Mesothelial cell of epicardium (in vitro differentiated cells): ENCODE data around the gene NSF. TPM values are rescaled to one million over a fixed set of nuclear protein-coding genes. Genes with fewer than 3 reads are reported as not detected.
"Not testable (repeated sequence)": the region's sequence is repeated elsewhere in the genome, so short reads cannot be mapped to it uniquely, and the experiment has no call there.

Experiments used
- DNase-seq, 2 experiments: peaks; one replicate each; pipeline ENCODE4 v3.0.0; 2021; ENCODE audit warnings: low spot score in 2 of 2; ENCODE audit not compliant: unreplicated experiment in 2 of 2
- H3K27ac Mint-ChIP-seq: 2 replicates; pipeline ENCODE4 v1.8.0; 2021; ENCODE audit warnings: mixed read lengths
- H3K27me3 Mint-ChIP-seq: 2 replicates; pipeline ENCODE4 v1.8.0; 2021; ENCODE audit warnings: low read depth, mixed read lengths
- H3K36me3 Mint-ChIP-seq: 2 replicates; pipeline ENCODE4 v1.8.0; 2021; ENCODE audit warnings: mixed read lengths
- H3K4me1 Mint-ChIP-seq: 2 replicates; pipeline ENCODE4 v1.8.0; 2021; ENCODE audit warnings: mixed read lengths
- H3K4me3 Mint-ChIP-seq: 2 replicates; pipeline ENCODE4 v1.8.0; 2021; ENCODE audit warnings: mild to moderate bottlenecking, moderate library complexity, mixed read lengths
- H3K9me3 Mint-ChIP-seq: 2 replicates; pipeline ENCODE4 v1.8.0; 2021; ENCODE audit warnings: mixed read lengths
- CTCF ChIP-seq: fragments of 200-600 bp; sonication (generic); IDR thresholded peaks from one replicate; pipeline ENCODE4 v1.5.0; 2021; ENCODE audit warnings: antibody characterized with exemption; ENCODE audit not compliant: unreplicated experiment
- total RNA-seq: library from RNA; stranded (reverse); gene quantifications from 3 replicates; pipeline ENCODE4 v1.2.1, GENCODE V29; 2021

The NSF gene
- total RNA-seq, 1 donor from 2014 or later: 32.8 TPM

DNA sequence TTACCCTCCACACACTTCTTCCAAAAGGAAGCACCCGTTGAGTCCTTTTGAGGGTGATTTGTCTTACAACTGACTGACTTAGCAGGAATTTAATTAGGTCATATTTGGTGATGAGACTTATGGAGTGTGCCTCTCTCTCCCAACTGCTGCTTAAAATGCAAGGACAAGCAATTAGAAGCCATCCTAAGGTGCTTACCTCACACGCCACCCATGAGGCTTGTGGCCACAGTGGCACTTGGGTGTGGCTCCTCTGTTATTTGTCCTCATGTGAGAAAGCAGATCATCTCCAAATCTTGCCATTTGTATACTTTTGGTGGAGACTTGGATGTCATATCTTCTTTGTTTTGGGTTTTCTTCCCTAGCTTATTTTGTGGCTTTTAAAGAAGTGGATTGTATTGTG is 166.4 kb downstream of the NSF start:
- DNase-seq: no peak
- no peaks in the 10 kb centered on the region for H3K27me3 Mint-ChIP-seq
- H3K4me1 Mint-ChIP-seq: peaks cover 41% of the 10 kb centered on the region
- H3K9me3 Mint-ChIP-seq: no peaks in the 10 kb centered on the region
- H3K27ac Mint-ChIP-seq: peak overlapping the region; percentile 7
- H3K4me3 Mint-ChIP-seq: no peak overlapping the region
- TF ChIP-seq CTCF: no peak
- peaks cover 25% of the 10 kb centered on the region for H3K36me3 Mint-ChIP-seq

DNA sequence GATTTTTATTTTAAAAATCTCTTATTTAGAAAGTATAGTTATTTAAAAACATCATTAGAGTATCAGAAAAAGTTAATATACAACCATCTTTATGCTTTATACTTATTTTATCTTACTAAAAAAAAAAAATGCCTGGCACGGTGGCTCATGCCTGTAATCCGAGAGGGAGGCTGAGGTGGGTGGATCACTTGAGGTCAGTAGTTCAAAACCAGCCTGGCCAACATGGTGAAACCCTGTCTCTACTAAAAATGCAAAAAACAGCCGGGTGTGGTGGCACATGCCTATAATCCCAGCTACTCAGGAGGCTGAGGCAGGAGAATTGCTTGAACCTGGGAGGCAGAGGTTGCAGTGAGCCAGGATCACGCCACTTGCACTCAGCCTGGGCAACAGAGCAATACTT is 167.1 kb downstream of the NSF start:
- H3K27me3 Mint-ChIP-seq, H3K27ac Mint-ChIP-seq, H3K4me3 Mint-ChIP-seq, H3K9me3 Mint-ChIP-seq, DNase-seq: not testable (repeated sequence)
- H3K36me3 Mint-ChIP-seq: peaks cover 26% of the 10 kb centered on the region
- H3K4me1 Mint-ChIP-seq: peaks cover 41% of the 10 kb centered on the region

GRCh38 chr17:46758614-46759013 is 168.1 kb downstream of the NSF start:
- Mint-ChIP-seq H3K27ac (no peak overlapping the region), H3K27me3 (no peaks in the 10 kb centered on the region), H3K4me3 (no peak overlapping the region), H3K4me1 (peaks cover 41% of the 10 kb centered on the region), H3K36me3 (peaks cover 32% of the 10 kb centered on the region), H3K9me3 (no peaks in the 10 kb centered on the region)
- DNase-seq: no peak
- TF ChIP-seq CTCF: no peak

DNA sequence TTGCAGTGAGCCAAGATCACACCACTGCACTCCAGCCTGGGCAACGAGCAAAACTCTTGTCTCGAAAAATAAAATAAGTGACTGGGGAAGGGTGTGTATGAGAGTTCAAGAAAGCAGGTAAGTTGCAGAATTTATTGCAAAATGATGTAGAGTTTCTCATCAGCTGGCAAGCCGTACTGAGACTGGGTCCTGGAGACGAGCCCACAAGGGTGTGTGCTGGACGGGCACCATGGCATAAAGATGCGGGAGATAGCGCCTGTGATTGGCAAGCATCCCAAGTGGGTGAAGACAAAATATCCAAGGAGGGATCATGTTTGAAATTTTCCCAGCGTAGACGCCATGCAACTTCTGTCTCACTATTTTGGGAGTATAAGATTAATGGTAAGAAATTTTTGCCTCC is 168.7 kb downstream of the NSF start:
- no peaks in the 10 kb centered on the region for H3K27me3 Mint-ChIP-seq
- no peaks in the 10 kb centered on the region for H3K9me3 Mint-ChIP-seq
- H3K36me3 Mint-ChIP-seq: peaks cover 37% of the 10 kb centered on the region
- TF ChIP-seq CTCF: no peak
- DNase-seq: no peak
- peak overlapping the region; percentile 5 for H3K27ac Mint-ChIP-seq
- no peak overlapping the region for H3K4me3 Mint-ChIP-seq
- peaks cover 41% of the 10 kb centered on the region for H3K4me1 Mint-ChIP-seq

- TF ChIP-seq CTCF: no peak
- H3K4me1 Mint-ChIP-seq: peaks cover 34% of the 10 kb centered on the region
- H3K27me3 Mint-ChIP-seq: no peaks in the 10 kb centered on the region
- H3K36me3 Mint-ChIP-seq: peaks cover 41% of the 10 kb centered on the region
- peak overlapping the region; percentile 62 for H3K27ac Mint-ChIP-seq
- no peak overlapping the region for H3K4me3 Mint-ChIP-seq
- no peak for DNase-seq
- H3K9me3 Mint-ChIP-seq: no peaks in the 10 kb centered on the region
Measured at GRCh38 chr17:46763416-46763815, 172.9 kb downstream of the NSF start.

- no peak overlapping the region for H3K4me3 Mint-ChIP-seq
- no peak for DNase-seq
- H3K36me3 Mint-ChIP-seq: peaks cover 41% of the 10 kb centered on the region
- H3K9me3 Mint-ChIP-seq: no peaks in the 10 kb centered on the region
- no peak for TF ChIP-seq CTCF
- no peaks in the 10 kb centered on the region for H3K27me3 Mint-ChIP-seq
- H3K4me1 Mint-ChIP-seq: peaks cover 32% of the 10 kb centered on the region
- H3K27ac Mint-ChIP-seq: peak overlapping the region; percentile 61
Measured at GRCh38 chr17:46764000-46764708, 173.7 kb downstream of the NSF start.
